ENCODE results near the gene PSMB7.

PSMB7 gene

GRCh38 chr9:124415852-124416484 lies 726 bp upstream of the PSMB7 start:
- Histone ChIP-seq H3K27me3 (ENCODE audit: insufficient read depth, low read length) (no peaks in the 10 kb centered on the region), H3K27ac (ENCODE audit: low read depth, low read length, poor library complexity, severe bottlenecking) (no peak overlapping the region), H3K9me2 (ENCODE audit: low read depth, low read length) (no peaks in the 10 kb centered on the region), H3K36me3 (ENCODE audit: insufficient read depth, low read length) (peaks cover 35% of the 10 kb centered on the region), H3K4me3 (ENCODE audit: low read depth, low read length, poor library complexity, severe bottlenecking) (peak overlapping the region; percentile 84), H3K4me1 (ENCODE audit: insufficient read depth, low read length, severe bottlenecking) (peaks cover 10% of the 10 kb centered on the region), H3K9me3 (ENCODE audit: low read length) (no peaks in the 10 kb centered on the region), H3K9ac (ENCODE audit: low read length) (no peak overlapping the region), H3K4me2 (ENCODE audit: low read length) (peak overlapping the region; percentile 50), H3K79me2 (ENCODE audit: insufficient read depth, low read length) (peaks cover 10% of the 10 kb centered on the region; the same call in 1 of the 2 replicates), H2AFZ (ENCODE audit: low read length) (peak overlapping the region; percentile 95), H3F3A (ENCODE audit: insufficient read depth, low read length) (no peaks in the 10 kb centered on the region), H4K20me1 (ENCODE audit: insufficient read depth, low read length) (no peaks in the 10 kb centered on the region)
- TF ChIP-seq EZH2 (IDR thresholded peaks at IDR 0.05; ENCODE audit: borderline replicate concordance, low read length) (no peak), CTCF (IDR thresholded peaks at IDR 0.05; ENCODE audit: low read length) (no peak)

- Histone ChIP-seq H3K9me2 (ENCODE audit: low read depth, low read length) (no peaks in the 10 kb centered on the region), H2AFZ (ENCODE audit: low read length) (no peak overlapping the region), H3F3A (ENCODE audit: insufficient read depth, low read length) (no peaks in the 10 kb centered on the region), H4K20me1 (ENCODE audit: insufficient read depth, low read length) (no peaks in the 10 kb centered on the region), H3K9me3 (ENCODE audit: low read length) (no peaks in the 10 kb centered on the region), H3K36me3 (ENCODE audit: insufficient read depth, low read length) (peaks cover 48% of the 10 kb centered on the region), H3K4me1 (ENCODE audit: insufficient read depth, low read length, severe bottlenecking) (peaks cover 10% of the 10 kb centered on the region), H3K4me2 (ENCODE audit: low read length) (peak overlapping the region; percentile 90), H3K9ac (ENCODE audit: low read length) (peak overlapping the region; percentile 82), H3K79me2 (ENCODE audit: insufficient read depth, low read length) (peaks cover 10% of the 10 kb centered on the region; the same call in 1 of the 2 replicates), H3K27ac (ENCODE audit: low read depth, low read length, poor library complexity, severe bottlenecking) (peak overlapping the region; percentile 13), H3K4me3 (ENCODE audit: low read depth, low read length, poor library complexity, severe bottlenecking) (peak overlapping the region; percentile 84), H3K27me3 (ENCODE audit: insufficient read depth, low read length) (no peaks in the 10 kb centered on the region)
- TF ChIP-seq EZH2 (IDR thresholded peaks at IDR 0.05; ENCODE audit: borderline replicate concordance, low read length): no peak
- no peak for TF ChIP-seq CTCF (IDR thresholded peaks at IDR 0.05; ENCODE audit: low read length)
Measured at GRCh38 chr9:124414612-124415011, 630 bp downstream of the PSMB7 start.

- H3K27me3 ChIP-seq (ENCODE audit: insufficient read depth, low read length): no peaks in the 10 kb centered on the region
- no peaks in the 10 kb centered on the region for H3F3A ChIP-seq (ENCODE audit: insufficient read depth, low read length)
- peaks cover 72% of the 10 kb centered on the region for H3K36me3 ChIP-seq (ENCODE audit: insufficient read depth, low read length)
- H3K79me2 ChIP-seq (ENCODE audit: insufficient read depth, low read length): peaks cover 13% of the 10 kb centered on the region
- H3K4me3 ChIP-seq (ENCODE audit: low read depth, low read length, poor library complexity, severe bottlenecking): no peak overlapping the region
- no peak overlapping the region for H3K4me2 ChIP-seq (ENCODE audit: low read length)
- TF ChIP-seq EZH2 (IDR thresholded peaks at IDR 0.05; ENCODE audit: borderline replicate concordance, low read length) (no peak), CTCF (IDR thresholded peaks at IDR 0.05; ENCODE audit: low read length) (no peak)
- no peak overlapping the region for H3K27ac ChIP-seq (ENCODE audit: low read depth, low read length, poor library complexity, severe bottlenecking)
- H2AFZ ChIP-seq (ENCODE audit: low read length): no peak overlapping the region
- H3K9me2 ChIP-seq (ENCODE audit: low read depth, low read length): no peaks in the 10 kb centered on the region
- no peak overlapping the region for H3K9ac ChIP-seq (ENCODE audit: low read length)
- no peaks in the 10 kb centered on the region for H4K20me1 ChIP-seq (ENCODE audit: insufficient read depth, low read length)
- H3K4me1 ChIP-seq (ENCODE audit: insufficient read depth, low read length, severe bottlenecking): peaks cover 10% of the 10 kb centered on the region
- H3K9me3 ChIP-seq (ENCODE audit: low read length): no peaks in the 10 kb centered on the region
Measured at GRCh38 chr9:124412228-124412575, 3.0 kb downstream of the PSMB7 start.

Data from OCI-LY1 (cell line).